Gastroesophageal sphincter (tissue), 3 donors: ENCODE data around the gene FADS3.

Experiments
- CTCF ChIP-seq, 4 experiments: fragments of 200-600 bp in 2 of 4; fragments of 450-650 bp in 2 of 4; sonication (generic) in 1 of 4; IDR thresholded peaks; one replicate each; pipeline ENCODE4 v1.5.1; 2017 to 2019; ENCODE audit warnings: antibody characterized with exemption in 4 of 4, mild to moderate bottlenecking in 2 of 4, moderate library complexity in 2 of 4
- POLR2A ChIP-seq, 2 donors: fragments of 450-650 bp; IDR thresholded peaks; one replicate each; pipeline ENCODE4 v1.6.1; 2017; ENCODE audit warnings: antibody characterized with exemption in 2 of 2, mild to moderate bottlenecking in 2 of 2, moderate library complexity in 1 of 2

GRCh38 chr11:61898247-61898582 lies 6.9 kb upstream of the FADS3 start:
- TF ChIP-seq POLR2A (IDR thresholded peaks at IDR 0.05) (no peak), CTCF (IDR thresholded peaks at IDR 0.05) (no peak)
